HG03064 (cell line): ENCODE measurements around the gene RNPS1.

Source experiments
- ATAC-seq: cut with Tn5 transposase; IDR thresholded peaks from one replicate; pipeline ENCODE4 v1.9.1; 2021; ENCODE audit warnings: low read depth; ENCODE audit not compliant: unreplicated experiment

Gene RNPS1

GRCh38 chr16:2267913-2268666 lies at the start of gene RNPS1:
Gene RNPS1 (minus strand): TSS chr16:2268126. CDS start chr16:2264643, 3,483 bp downstream.
- peak; percentile 74 for ATAC-seq

GRCh38 chr16:2317231-2318020 lies 49.5 kb upstream of the RNPS1 start:
- no peak for ATAC-seq

GRCh38 chr16:2308089-2308962 lies 40.4 kb upstream of the RNPS1 start:
- no peak for ATAC-seq

- ATAC-seq = no peak
These were observed 31.9 kb upstream of the RNPS1 start for GRCh38 chr16:2299915-2300192.

- no peak for ATAC-seq
These were observed 31.4 kb upstream of the RNPS1 start for GRCh38 chr16:2299121-2299914.

GRCh38 chr16:2298621-2299020 lies 30.7 kb upstream of the RNPS1 start:
- ATAC-seq = no peak

- ATAC-seq = no peak
These were observed 29.6 kb upstream of the RNPS1 start for GRCh38 chr16:2297506-2297860.

GRCh38 chr16:2296661-2297505 lies 29.0 kb upstream of the RNPS1 start:
- ATAC-seq = no peak

- no peak for ATAC-seq
These were observed 27.3 kb upstream of the RNPS1 start for GRCh38 chr16:2295056-2295798.

- ATAC-seq = no peak
These were observed 24.3 kb upstream of the RNPS1 start for GRCh38 chr16:2292221-2292620.

- no peak for ATAC-seq
These were observed 21.4 kb upstream of the RNPS1 start for GRCh38 chr16:2289282-2289681.

GRCh38 chr16:2288726-2289125 lies 20.8 kb upstream of the RNPS1 start:
- no peak for ATAC-seq

- ATAC-seq = no peak
These were observed 20.1 kb upstream of the RNPS1 start for GRCh38 chr16:2287916-2288547.

- ATAC-seq = no peak
These were observed 18.6 kb upstream of the RNPS1 start for GRCh38 chr16:2286550-2286949.

GRCh38 chr16:2285731-2286191 lies 17.8 kb upstream of the RNPS1 start:
- ATAC-seq = no peak

GRCh38 chr16:2284797-2285576 lies 17.1 kb upstream of the RNPS1 start:
- ATAC-seq = no peak

GRCh38 chr16:2284001-2284770 lies 16.3 kb upstream of the RNPS1 start:
- ATAC-seq = no peak
